ENCODE data around the gene CNGB1. TPM values are rescaled to one million over a fixed set of nuclear protein-coding genes. Genes with fewer than 3 reads are reported as not detected.

The CNGB1 gene
- total RNA-seq, 1 experiment from 2014 or later = not detected

- Histone ChIP-seq H3K27me3 (replicated peaks; ENCODE audit: insufficient read depth, low read depth, low read length, poor library complexity) (no peaks in the 10 kb centered on the region), H3K9me3 (ENCODE audit: low read depth, low read length, poor library complexity, severe bottlenecking) (no peaks in the 10 kb centered on the region), H3K36me3 (ENCODE audit: insufficient read depth, low read length, poor library complexity, severe bottlenecking) (peaks cover 13% of the 10 kb centered on the region), H3K27ac (ENCODE audit: low read depth, low read length, poor library complexity, severe bottlenecking) (no peak overlapping the region), H3K4me3 (ENCODE audit: low read depth, low read length, poor library complexity, severe bottlenecking) (no peak overlapping the region), H3K4me1 (ENCODE audit: insufficient read depth, low read length, poor library complexity, severe bottlenecking) (peaks cover under 1% of the 10 kb centered on the region)
- intact Hi-C loops (cut with micrococcal nuclease; ENCODE audit: unreplicated experiment) = no loop called here
- ChIA-PET POLR2A (ENCODE audit: low non-redundant PET) (no interaction called here), CTCF (no interaction called here)
- DNase-seq (ENCODE audit: low spot score) = no peak
- no TSS peak for BruUV-seq (replicated peaks)
- TF ChIP-seq, protein P1, sequence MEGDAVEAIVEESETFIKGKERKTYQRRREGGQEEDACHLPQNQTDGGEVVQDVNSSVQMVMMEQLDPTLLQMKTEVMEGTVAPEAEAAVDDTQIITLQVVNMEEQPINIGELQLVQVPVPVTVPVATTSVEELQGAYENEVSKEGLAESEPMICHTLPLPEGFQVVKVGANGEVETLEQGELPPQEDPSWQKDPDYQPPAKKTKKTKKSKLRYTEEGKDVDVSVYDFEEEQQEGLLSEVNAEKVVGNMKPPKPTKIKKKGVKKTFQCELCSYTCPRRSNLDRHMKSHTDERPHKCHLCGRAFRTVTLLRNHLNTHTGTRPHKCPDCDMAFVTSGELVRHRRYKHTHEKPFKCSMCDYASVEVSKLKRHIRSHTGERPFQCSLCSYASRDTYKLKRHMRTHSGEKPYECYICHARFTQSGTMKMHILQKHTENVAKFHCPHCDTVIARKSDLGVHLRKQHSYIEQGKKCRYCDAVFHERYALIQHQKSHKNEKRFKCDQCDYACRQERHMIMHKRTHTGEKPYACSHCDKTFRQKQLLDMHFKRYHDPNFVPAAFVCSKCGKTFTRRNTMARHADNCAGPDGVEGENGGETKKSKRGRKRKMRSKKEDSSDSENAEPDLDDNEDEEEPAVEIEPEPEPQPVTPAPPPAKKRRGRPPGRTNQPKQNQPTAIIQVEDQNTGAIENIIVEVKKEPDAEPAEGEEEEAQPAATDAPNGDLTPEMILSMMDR (conservative IDR thresholded peaks at IDR 0.05; ENCODE audit: low read depth, low read length) = no peak
- TF ChIP-seq EZH2 (IDR thresholded peaks at IDR 0.05; ENCODE audit: borderline replicate concordance, low read depth, low read length, poor library complexity, severe bottlenecking) = no peak
Observed at GRCh38 chr16:58016840-58017446, 46.0 kb upstream of the CNGB1 start.

DNA sequence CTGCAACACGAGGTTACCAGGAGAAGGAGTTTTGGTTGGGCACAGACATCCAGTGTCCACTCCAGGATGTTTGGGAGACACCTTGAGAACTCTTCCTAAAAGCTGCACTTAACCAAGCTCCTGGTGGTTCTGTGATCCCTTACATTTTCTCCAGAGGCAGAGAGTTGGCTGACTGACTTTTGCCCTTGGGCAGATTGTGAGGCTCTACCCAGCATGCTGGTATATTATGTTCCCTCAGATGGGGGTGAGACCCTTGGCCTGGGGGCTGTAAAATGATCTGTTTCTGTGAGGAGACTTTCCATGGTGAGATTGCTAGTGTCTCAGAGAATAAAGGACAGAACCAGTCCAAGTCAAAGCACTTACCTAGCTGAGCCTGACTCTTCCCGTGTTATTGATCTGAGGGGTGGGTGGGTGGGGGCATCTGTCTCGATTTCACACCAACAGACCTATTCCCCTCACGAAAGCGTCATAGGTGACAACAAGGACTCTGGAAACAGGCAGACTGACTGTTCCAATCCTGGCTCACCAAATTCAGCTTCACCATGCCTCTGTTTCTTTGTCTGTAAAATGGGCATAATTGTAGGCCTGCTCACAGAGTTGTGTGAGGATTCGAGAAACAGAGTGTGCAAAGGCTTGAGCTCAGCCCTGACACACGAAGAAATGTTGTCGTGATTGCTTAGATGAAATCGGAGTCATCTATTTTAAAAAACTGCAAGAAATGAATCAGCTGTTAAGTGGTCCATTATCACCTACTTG lies 42.5 kb upstream of the CNGB1 start:
- H3K4me1 ChIP-seq (ENCODE audit: insufficient read depth, low read length, poor library complexity, severe bottlenecking) = peaks cover 5% of the 10 kb centered on the region
- peaks cover 26% of the 10 kb centered on the region for H3K36me3 ChIP-seq (ENCODE audit: insufficient read depth, low read length, poor library complexity, severe bottlenecking)
- no peak overlapping the region for H3K4me3 ChIP-seq (ENCODE audit: low read depth, low read length, poor library complexity, severe bottlenecking)
- intact Hi-C loops (cut with micrococcal nuclease; ENCODE audit: unreplicated experiment) = loop anchor here (5.0 kb wide), 1 partner anchor 366 kb away; no protein-coding TSS in a partner anchor
- POLR2A ChIA-PET (ENCODE audit: low non-redundant PET) = no interaction called here
- H3K27ac ChIP-seq (ENCODE audit: low read depth, low read length, poor library complexity, severe bottlenecking) = no peak overlapping the region
- H3K9me3 ChIP-seq (ENCODE audit: low read depth, low read length, poor library complexity, severe bottlenecking) = no peaks in the 10 kb centered on the region
- H3K27me3 ChIP-seq (replicated peaks; ENCODE audit: insufficient read depth, low read depth, low read length, poor library complexity) = no peaks in the 10 kb centered on the region
- no TSS peak for BruUV-seq (replicated peaks)
- CTCF ChIA-PET = no interaction called here
- TF ChIP-seq, protein P1 (conservative IDR thresholded peaks at IDR 0.05; ENCODE audit: low read depth, low read length) = no peak
- no peak for DNase-seq (ENCODE audit: low spot score)

DNA sequence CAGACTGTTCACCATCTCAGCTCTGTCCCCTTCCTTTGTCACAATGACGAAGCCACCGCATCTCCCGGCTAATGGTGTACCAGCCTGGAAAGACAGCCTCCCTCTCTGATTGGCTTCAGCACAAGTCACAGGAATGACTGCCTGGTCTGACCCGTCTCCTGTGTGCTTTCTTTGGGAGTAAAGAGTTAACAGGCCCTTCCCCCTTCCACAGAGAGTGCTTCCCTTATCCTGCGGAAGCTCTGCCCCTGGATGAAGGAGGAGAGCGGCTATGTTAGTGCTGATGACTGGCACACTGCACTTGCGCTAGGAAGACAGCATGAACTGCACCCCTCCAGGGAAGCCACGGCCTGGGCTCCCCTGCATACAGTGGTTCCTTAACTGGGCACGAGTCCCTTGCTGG lies 41.6 kb upstream of the CNGB1 start:
- intact Hi-C loops (cut with micrococcal nuclease; ENCODE audit: unreplicated experiment) = loop anchor here (5.0 kb wide), 1 partner anchor 365 kb away; no protein-coding TSS in a partner anchor
- Histone ChIP-seq H3K36me3 (ENCODE audit: insufficient read depth, low read length, poor library complexity, severe bottlenecking) (peaks cover 26% of the 10 kb centered on the region), H3K4me1 (ENCODE audit: insufficient read depth, low read length, poor library complexity, severe bottlenecking) (peaks cover 5% of the 10 kb centered on the region), H3K27ac (ENCODE audit: low read depth, low read length, poor library complexity, severe bottlenecking) (no peak overlapping the region), H3K9me3 (ENCODE audit: low read depth, low read length, poor library complexity, severe bottlenecking) (no peaks in the 10 kb centered on the region), H3K27me3 (replicated peaks; ENCODE audit: insufficient read depth, low read depth, low read length, poor library complexity) (no peaks in the 10 kb centered on the region), H3K4me3 (ENCODE audit: low read depth, low read length, poor library complexity, severe bottlenecking) (no peak overlapping the region)
- no peak for TF ChIP-seq EZH2 (IDR thresholded peaks at IDR 0.05; ENCODE audit: borderline replicate concordance, low read depth, low read length, poor library complexity, severe bottlenecking)
- TF ChIP-seq, protein P1 (conservative IDR thresholded peaks at IDR 0.05; ENCODE audit: low read depth, low read length) = no peak
- no peak for DNase-seq (ENCODE audit: low spot score)
- ChIA-PET POLR2A (ENCODE audit: low non-redundant PET) (no interaction called here), CTCF (no interaction called here)
- BruUV-seq (replicated peaks) = no TSS peak

All from A673 (cell line).